Psoas muscle (tissue), 8 donors: ENCODE results near the gene ERO1A. TPM values are rescaled to one million over a fixed set of nuclear protein-coding genes. Genes with fewer than 3 reads are reported as not detected.
"Not testable (repeated sequence)": the region's sequence is repeated elsewhere in the genome, so short reads cannot be mapped to it uniquely, and the experiment has no call there.

Experiments
- ATAC-seq, 4 donors: fragments of 200-7000 bp; cut with Tn5 transposase; one replicate each; pipeline ENCODE4 v1.9.1; 2020; ENCODE audit warnings: moderate library complexity in 3 of 4, mild to moderate bottlenecking in 2 of 4
- DNase-seq, 2 donors: peaks; one replicate each; pipeline ENCODE4 v3.0.0-alpha.2; 2020
- H3K27ac ChIP-seq: fragments of 200-600 bp; one replicate; pipeline ENCODE4 v1.8.0; 2022
- H3K27me3 ChIP-seq, 3 donors: fragments of 200-600 bp in 1 of 3; one replicate each; pipeline versions ENCODE4 v1.6.1 to v1.8.0; 2013 to 2022; ENCODE audit warnings: low read length in 2 of 3, mild to moderate bottlenecking in 2 of 3, moderate library complexity in 1 of 3; ENCODE audit not compliant: insufficient read depth in 3 of 3
- H3K36me3 ChIP-seq, 2 donors: fragments of 200-600 bp in 1 of 2; one replicate each; pipeline versions ENCODE4 v1.6.1 to v1.8.0; 2013 to 2022; ENCODE audit warnings: low read depth in 1 of 2, mild to moderate bottlenecking in 1 of 2, moderate library complexity in 1 of 2; ENCODE audit not compliant: insufficient read depth in 1 of 2
- H3K4me1 ChIP-seq: fragments of 200-600 bp; one replicate; pipeline ENCODE4 v1.8.0; 2022
- H3K4me3 ChIP-seq: fragments of 200-600 bp; one replicate; pipeline ENCODE4 v1.8.0; 2022; ENCODE audit warnings: mild to moderate bottlenecking
- H3K9me3 ChIP-seq: fragments of 200-600 bp; one replicate; pipeline ENCODE4 v1.8.0; 2022
- CTCF ChIP-seq: fragments of 200-600 bp; IDR thresholded peaks from one replicate; pipeline ENCODE4 v1.8.0; 2022; ENCODE audit warnings: antibody characterized with exemption
- WGBS, 3 donors: extraction: QIAGEN DNeasy Blood & Tissue Kit; methylation state at CpG; one replicate each; pipeline versions ENCODE4 v1.1.6 to v1.1.7; 2013; 5-methylcytosine and 5-hydroxymethylcytosine counted together
- intact Hi-C, 2 donors: fragments of 100-400 bp; cut with DNase I; formaldehyde crosslinking; loops; one replicate each; pipeline versions ENCODE4 v1.11.0 to v1.14.2; 2022
- polyA plus RNA-seq, 3 donors: library from polyadenylated mRNA; stranded (reverse); fragments of 200-250 nt; gene quantifications; one replicate each; pipeline ENCODE4 v1.2.3, GENCODE V29; 2013
- total RNA-seq, 4 donors: library from RNA; stranded (reverse); fragmentation: NEBNext Ultra II Directional in 2 of 4; extraction: Animal tissue kit (Norgen Biotek cat#: 25700) in 2 of 4; gene quantifications; one replicate each; pipeline versions ENCODE4 v1.2.1 to v1.2.4, GENCODE V29; 2021 to 2023
- donor health status: healthy with polysubstance abuse.
- donor health status: DM: no; HTN: no; CAD: no; lungs with moderate emphysema.
- donor health status: Bipolar disorder and iron deficiency.
- donor health status: healthy.
- donor health status: DM: yes; HTN: yes; CAD: no.
- donor health status: DM: no; HTN: no; CAD: no.
- donor health status: DM: no; HTN: no; CAD: no.
- donor health status: DM: yes; HTN: yes; CAD: no.

The ERO1A gene
- total and polyA plus RNA-seq, 7 donors: 6.9 to 22.3 (median 16.1) TPM

- ATAC-seq (no peak), DNase-seq (no peak)
- 4 to 5% (median 4%) methylated on average over 8 of the region's 8 CpGs for WGBS, 3 donors
- no peak for TF ChIP-seq CTCF
- Histone ChIP-seq H3K36me3 (peaks cover 2 to 65% of the 10 kb centered on the region in 2 donors), H3K4me1 (peaks cover 8% of the 10 kb centered on the region), H3K4me3 (peak overlapping the region; percentile 91), H3K9me3 (no peaks in the 10 kb centered on the region), H3K27ac (peak overlapping the region; percentile 91), H3K27me3 (no peaks in the 10 kb centered on the region)
- intact Hi-C loops: loop anchor here (2.0 kb wide), 2 partner anchors 19 to 21 kb away; no protein-coding TSS in a partner anchor
Measured at GRCh38 chr14:52729585-52729924, 34.2 kb upstream of the ERO1A start.

GRCh38 chr14:52729035-52729434 lies 33.7 kb upstream of the ERO1A start:
- peak in 1 of 2 donors; percentile 42 for DNase-seq
- WGBS, 3 donors: 89 to 92% (median 90%) methylated on average over 15 of the region's 15 CpGs
- intact Hi-C loops: loop anchor here (2.0 kb wide), 2 partner anchors 18 to 20 kb away; no protein-coding TSS in a partner anchor
- H3K4me1 ChIP-seq, ATAC-seq, H3K9me3 ChIP-seq, H3K27me3 ChIP-seq, H3K4me3 ChIP-seq: not testable (repeated sequence)
- Histone ChIP-seq H3K36me3 (peaks cover 4 to 68% of the 10 kb centered on the region in 2 donors), H3K27ac (peak overlapping the region; percentile 91)

- H3K4me1 ChIP-seq, H3K27me3 ChIP-seq, H3K9me3 ChIP-seq, H3K4me3 ChIP-seq, DNase-seq, ATAC-seq, H3K27ac ChIP-seq, intact Hi-C loops: not testable (repeated sequence)
- peaks cover 9 to 68% of the 10 kb centered on the region in 2 donors for H3K36me3 ChIP-seq
- WGBS, 3 donors: 94 to 97% (median 97%) methylated on average over 2 of the region's 2 CpGs
Measured at GRCh38 chr14:52727509-52727908, 32.2 kb upstream of the ERO1A start.

GRCh38 chr14:52724360-52724644 lies 28.9 kb upstream of the ERO1A start:
- no peak overlapping the region for H3K4me3 ChIP-seq
- H3K27me3 ChIP-seq: no peaks in the 10 kb centered on the region
- no peaks in the 10 kb centered on the region for H3K4me1 ChIP-seq
- no peak for TF ChIP-seq CTCF
- intact Hi-C loops: no loop called here
- H3K36me3 ChIP-seq: peaks cover 15 to 98% of the 10 kb centered on the region in 2 donors
- no peaks in the 10 kb centered on the region for H3K9me3 ChIP-seq
- ATAC-seq (no peak), DNase-seq (no peak)
- no peak overlapping the region for H3K27ac ChIP-seq

- Histone ChIP-seq H3K36me3 (peaks cover 15 to 100% of the 10 kb centered on the region in 2 donors), H3K4me3 (no peak overlapping the region), H3K4me1 (no peaks in the 10 kb centered on the region), H3K27me3 (no peaks in the 10 kb centered on the region), H3K9me3 (no peaks in the 10 kb centered on the region), H3K27ac (no peak overlapping the region)
- TF ChIP-seq CTCF: no peak
- 93 to 97% (median 96%) methylated on average over 4 of the region's 4 CpGs for WGBS, 3 donors
- DNase-seq (no peak), ATAC-seq (no peak)
- intact Hi-C loops: no loop called here
Measured at GRCh38 chr14:52723514-52724359, 28.4 kb upstream of the ERO1A start.
